ENCODE measurements around the gene ARHGEF28. TPM values are rescaled to one million over a fixed set of nuclear protein-coding genes. Genes with fewer than 3 reads are reported as not detected.

ARHGEF28 gene
- total RNA-seq, 4 donors from 2014 or later, result 30.9 to 54.7 (median 36.2) TPM

DNA sequence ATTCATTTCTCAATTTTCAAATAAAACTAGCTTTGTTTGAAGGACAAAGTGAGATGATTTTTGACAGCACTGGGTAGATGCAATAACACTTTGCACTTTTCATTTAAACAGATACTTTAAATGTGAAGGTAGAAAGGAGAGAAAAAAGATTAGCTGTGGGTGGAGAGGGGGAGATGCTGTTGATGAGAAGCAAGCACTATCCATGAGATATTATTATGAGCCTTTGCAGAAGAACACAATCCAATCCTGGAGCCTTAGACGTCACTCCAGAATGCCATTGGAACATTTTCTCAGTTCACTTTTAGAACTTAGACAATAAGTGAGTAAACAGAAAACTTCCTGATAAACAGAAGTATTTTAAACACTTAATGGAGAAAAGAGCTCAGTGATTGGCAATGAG lies 351.1 kb downstream of the ARHGEF28 start:
- DNase-seq (ENCODE audit: low spot score in 2 of 2), result no peak
- TF ChIP-seq, protein P1, sequence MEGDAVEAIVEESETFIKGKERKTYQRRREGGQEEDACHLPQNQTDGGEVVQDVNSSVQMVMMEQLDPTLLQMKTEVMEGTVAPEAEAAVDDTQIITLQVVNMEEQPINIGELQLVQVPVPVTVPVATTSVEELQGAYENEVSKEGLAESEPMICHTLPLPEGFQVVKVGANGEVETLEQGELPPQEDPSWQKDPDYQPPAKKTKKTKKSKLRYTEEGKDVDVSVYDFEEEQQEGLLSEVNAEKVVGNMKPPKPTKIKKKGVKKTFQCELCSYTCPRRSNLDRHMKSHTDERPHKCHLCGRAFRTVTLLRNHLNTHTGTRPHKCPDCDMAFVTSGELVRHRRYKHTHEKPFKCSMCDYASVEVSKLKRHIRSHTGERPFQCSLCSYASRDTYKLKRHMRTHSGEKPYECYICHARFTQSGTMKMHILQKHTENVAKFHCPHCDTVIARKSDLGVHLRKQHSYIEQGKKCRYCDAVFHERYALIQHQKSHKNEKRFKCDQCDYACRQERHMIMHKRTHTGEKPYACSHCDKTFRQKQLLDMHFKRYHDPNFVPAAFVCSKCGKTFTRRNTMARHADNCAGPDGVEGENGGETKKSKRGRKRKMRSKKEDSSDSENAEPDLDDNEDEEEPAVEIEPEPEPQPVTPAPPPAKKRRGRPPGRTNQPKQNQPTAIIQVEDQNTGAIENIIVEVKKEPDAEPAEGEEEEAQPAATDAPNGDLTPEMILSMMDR (IDR thresholded peaks at IDR 0.05), result no peak
- TF ChIP-seq POLR2A (IDR thresholded peaks at IDR 0.05), result no peak
- intact Hi-C loops (cut with DNase I; ENCODE audit: low total_unique reads), result no loop called here
- WGBS, 2 donors, result 88 to 93% methylated on average over 1 of the region's 1 CpG
- H3K4me3 ChIP-seq (ENCODE audit: low read depth, poor library complexity, severe bottlenecking), result no peak overlapping the region

DNA sequence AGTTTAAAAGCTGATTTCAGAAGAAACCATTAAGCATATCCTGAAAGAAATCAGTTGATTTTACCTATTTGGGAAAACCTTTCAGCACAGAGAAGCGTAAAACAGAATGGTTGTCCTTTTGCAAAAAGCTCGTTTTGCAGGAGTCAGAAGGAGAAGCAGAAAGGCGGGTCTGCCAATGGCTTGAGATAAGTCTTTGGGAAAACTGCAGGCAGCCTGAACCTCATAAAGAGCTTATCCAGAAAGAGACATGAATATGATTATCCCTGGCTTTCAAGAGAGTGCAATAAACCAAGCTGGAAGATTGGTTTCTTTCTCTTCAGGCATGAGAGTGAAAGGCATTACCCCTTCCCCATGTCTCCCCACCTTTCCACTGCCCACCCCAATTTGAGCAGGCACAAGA lies 353.3 kb downstream of the ARHGEF28 start:
- no peak for DNase-seq (ENCODE audit: low spot score in 2 of 2)
- H3K4me3 ChIP-seq (ENCODE audit: low read depth, poor library complexity, severe bottlenecking), result no peak overlapping the region
- 95% methylated on average over 3 of the region's 3 CpGs for WGBS, 2 donors
- intact Hi-C loops (cut with DNase I; ENCODE audit: low total_unique reads), result no loop called here
- TF ChIP-seq, protein P1 (IDR thresholded peaks at IDR 0.05), result no peak
- no peak for TF ChIP-seq POLR2A (IDR thresholded peaks at IDR 0.05)

DNA sequence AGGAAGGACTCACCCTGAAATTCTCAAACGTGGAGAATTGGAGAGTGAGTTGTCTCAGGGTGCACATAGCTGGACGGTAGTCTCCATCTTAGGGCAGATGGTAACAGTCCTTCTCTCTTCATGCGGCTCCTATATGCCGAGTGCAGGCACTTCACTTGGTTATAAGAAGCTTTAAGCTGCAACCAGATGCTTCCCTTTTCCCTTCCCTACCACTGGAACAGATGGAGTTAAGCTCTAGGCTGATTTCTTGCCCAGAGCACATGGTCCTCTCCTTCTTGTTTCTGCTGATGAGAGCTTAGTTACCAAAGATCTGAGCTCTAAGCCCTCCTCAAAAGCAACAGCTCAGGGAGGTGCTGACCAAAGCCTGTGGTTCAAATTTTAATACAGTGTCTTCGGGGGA lies 355.7 kb downstream of the ARHGEF28 start:
- 85 to 94% methylated on average over 5 of the region's 5 CpGs for WGBS, 2 donors
- intact Hi-C loops (cut with DNase I; ENCODE audit: low total_unique reads), result no loop called here
- DNase-seq (ENCODE audit: low spot score in 2 of 2), result no peak
- H3K4me3 ChIP-seq (ENCODE audit: low read depth, poor library complexity, severe bottlenecking), result no peak overlapping the region
- no peak for TF ChIP-seq POLR2A (IDR thresholded peaks at IDR 0.05)
- TF ChIP-seq, protein P1 (IDR thresholded peaks at IDR 0.05), result no peak

DNA sequence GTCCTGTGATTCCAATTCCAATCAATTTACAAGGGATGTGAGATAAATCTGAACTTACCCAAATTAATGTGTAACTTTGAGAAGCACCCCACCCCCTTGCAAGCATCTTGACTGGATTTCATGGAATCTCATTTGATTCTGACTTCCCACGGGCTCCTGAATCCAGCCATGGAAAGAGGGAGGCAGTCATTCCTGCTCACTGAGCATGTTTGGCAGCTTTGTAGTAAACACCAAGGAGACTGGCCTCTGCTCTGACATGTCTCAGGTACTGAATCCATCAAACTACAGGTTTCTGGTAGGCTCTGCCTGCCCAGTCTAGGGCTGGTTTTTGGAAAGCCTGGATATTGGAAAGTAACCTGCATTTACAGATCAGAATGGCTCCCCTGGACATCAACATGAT lies 357.6 kb downstream of the ARHGEF28 start:
- no peak overlapping the region for H3K4me3 ChIP-seq (ENCODE audit: low read depth, poor library complexity, severe bottlenecking)
- intact Hi-C loops (cut with DNase I; ENCODE audit: low total_unique reads), result no loop called here
- TF ChIP-seq, protein P1 (IDR thresholded peaks at IDR 0.05), result no peak
- no peak for TF ChIP-seq POLR2A (IDR thresholded peaks at IDR 0.05)
- WGBS, 2 donors, result 33 to 50% methylated on average over 1 of the region's 1 CpG
- no peak for DNase-seq (ENCODE audit: low spot score in 2 of 2)

DNA sequence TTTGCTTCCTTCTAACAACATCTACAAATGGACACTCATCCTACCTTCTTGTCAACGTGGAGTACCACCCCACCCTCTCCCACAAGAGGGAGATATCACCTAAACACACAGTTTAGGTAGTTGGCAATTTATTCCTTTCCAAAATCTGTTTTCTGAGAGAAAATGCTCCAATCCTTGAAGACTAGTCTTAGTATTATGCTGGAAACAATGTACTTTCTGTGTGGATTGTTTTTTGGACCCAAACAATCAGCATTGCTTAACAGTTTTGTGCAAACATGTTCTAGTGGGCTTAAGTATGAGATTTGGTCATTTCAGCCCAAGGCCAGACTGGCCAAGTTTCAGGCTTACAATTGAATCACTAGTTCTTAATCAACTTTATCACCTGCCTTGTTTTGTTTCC lies 359.1 kb downstream of the ARHGEF28 start:
- intact Hi-C loops (cut with DNase I; ENCODE audit: low total_unique reads), result no loop called here
- TF ChIP-seq, protein P1 (IDR thresholded peaks at IDR 0.05), result no peak
- TF ChIP-seq POLR2A (IDR thresholded peaks at IDR 0.05), result no peak
- no peak overlapping the region for H3K4me3 ChIP-seq (ENCODE audit: low read depth, poor library complexity, severe bottlenecking)
- WGBS, 2 donors, result 37 to 44% methylated on average over 1 of the region's 1 CpG
- DNase-seq (ENCODE audit: low spot score in 2 of 2), result no peak

DNA sequence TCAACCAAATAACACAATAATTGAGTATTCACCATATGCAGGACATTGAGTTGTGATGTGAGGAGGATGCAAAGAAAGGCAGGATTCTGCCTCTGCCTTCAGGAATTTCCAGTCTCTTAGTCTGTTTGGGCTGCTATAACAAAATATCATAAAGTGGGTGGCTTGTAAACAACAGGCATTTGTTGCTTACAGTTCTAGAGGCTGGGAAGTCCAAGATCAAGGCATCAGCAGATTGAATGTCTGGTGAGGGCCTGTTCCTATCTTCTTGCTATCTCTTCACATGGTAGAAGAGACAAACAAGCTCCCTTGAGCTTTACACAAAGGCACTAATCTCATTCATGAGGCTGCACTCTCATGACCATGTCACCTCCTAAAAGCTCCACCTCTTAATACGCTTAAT lies 360.7 kb downstream of the ARHGEF28 start:
- TF ChIP-seq POLR2A (IDR thresholded peaks at IDR 0.05), result no peak
- TF ChIP-seq, protein P1 (IDR thresholded peaks at IDR 0.05), result no peak
- H3K4me3 ChIP-seq (ENCODE audit: low read depth, poor library complexity, severe bottlenecking), result no peak overlapping the region
- WGBS, 2 donors, result 96 to 100% methylated on average over 1 of the region's 1 CpG
- DNase-seq (ENCODE audit: low spot score in 2 of 2), result no peak
- intact Hi-C loops (cut with DNase I; ENCODE audit: low total_unique reads), result no loop called here
